ENCODE results near the gene SRRM2. TPM values are rescaled to one million over a fixed set of nuclear protein-coding genes. Genes with fewer than 3 reads are reported as not detected.

Gene SRRM2
- total RNA-seq, 3 donors from 2014 or later: 538 to 819 (median 692) TPM

GRCh38 chr16:2775765-2776499 lies 23.5 kb downstream of the SRRM2 start:
- Histone ChIP-seq H3K4me1 (ENCODE audit: low read depth) (peaks cover 16% of the 10 kb centered on the region), H3K4me3 (no peak overlapping the region), H3K9me3 (no peaks in the 10 kb centered on the region), H3K36me3 (ENCODE audit: low read depth) (peaks cover 4% of the 10 kb centered on the region)
- DNase-seq (no peak), ATAC-seq (no peak)
- intact Hi-C loops (cut with DNase I, micrococcal nuclease): no loop called here
- no peak for TF ChIP-seq CTCF (IDR thresholded peaks at IDR 0.05)

- no peaks in the 10 kb centered on the region for H3K9me3 ChIP-seq
- peak; percentile 8 for ATAC-seq
- peaks cover 16% of the 10 kb centered on the region for H3K4me1 ChIP-seq (ENCODE audit: low read depth)
- peak overlapping the region; percentile 97 for H3K4me3 ChIP-seq
- H3K36me3 ChIP-seq (ENCODE audit: low read depth): peaks cover 4% of the 10 kb centered on the region
- peak in 1 of 3 donors; percentile 77 for DNase-seq
- intact Hi-C loops (cut with DNase I, micrococcal nuclease): no loop called here
- no peak for TF ChIP-seq CTCF (IDR thresholded peaks at IDR 0.05)
These were observed 24.2 kb downstream of the SRRM2 start for GRCh38 chr16:2776500-2777139.

- no peaks in the 10 kb centered on the region for H3K36me3 ChIP-seq (ENCODE audit: low read depth)
- H3K4me1 ChIP-seq (ENCODE audit: low read depth): peaks cover 16% of the 10 kb centered on the region
- no peaks in the 10 kb centered on the region for H3K9me3 ChIP-seq
- ATAC-seq: peak; percentile 93
- peak; percentile 90 to 94 (median 92) for DNase-seq
- TF ChIP-seq CTCF (IDR thresholded peaks at IDR 0.05): no peak
- intact Hi-C loops (cut with DNase I, micrococcal nuclease): no loop called here
- H3K4me3 ChIP-seq: peak within 1 kb of the TSS; percentile 97
These were observed 24.9 kb downstream of the SRRM2 start, which contains the start of gene ELOB for GRCh38 chr16:2777231-2777902. TSS of gene ELOB (minus strand) at chr16:2777280. CDS start at chr16:2777239, 41 bp downstream.

GRCh38 chr16:2777903-2778629 lies 25.6 kb downstream of the SRRM2 start:
- intact Hi-C loops (cut with DNase I, micrococcal nuclease): no loop called here
- peaks cover 16% of the 10 kb centered on the region for H3K4me1 ChIP-seq (ENCODE audit: low read depth)
- H3K9me3 ChIP-seq: no peaks in the 10 kb centered on the region
- no peak for TF ChIP-seq CTCF (IDR thresholded peaks at IDR 0.05)
- DNase-seq (peak in 2 of 3 donors; percentile 52 to 60), ATAC-seq (peak; percentile 54)
- peak overlapping the region; percentile 97 for H3K4me3 ChIP-seq
- no peaks in the 10 kb centered on the region for H3K36me3 ChIP-seq (ENCODE audit: low read depth)

GRCh38 chr16:2778630-2778958 lies 26.2 kb downstream of the SRRM2 start:
- Histone ChIP-seq H3K9me3 (no peaks in the 10 kb centered on the region), H3K4me1 (ENCODE audit: low read depth) (peaks cover 16% of the 10 kb centered on the region), H3K36me3 (ENCODE audit: low read depth) (no peaks in the 10 kb centered on the region), H3K4me3 (no peak overlapping the region)
- TF ChIP-seq CTCF (IDR thresholded peaks at IDR 0.05): no peak
- DNase-seq (no peak), ATAC-seq (no peak)
- intact Hi-C loops (cut with DNase I, micrococcal nuclease): no loop called here

All from mucosa of descending colon (tissue), 3 donors.